ENCODE data around the gene SMPDL3B. TPM values are rescaled to one million over a fixed set of nuclear protein-coding genes. Genes with fewer than 3 reads are reported as not detected.

Gene SMPDL3B
- total RNA-seq, 1 donor from 2014 or later = not detected

GRCh38 chr1:27961646-27962221 lies 26.9 kb downstream of the SMPDL3B start:
- TF ChIP-seq, protein P1, sequence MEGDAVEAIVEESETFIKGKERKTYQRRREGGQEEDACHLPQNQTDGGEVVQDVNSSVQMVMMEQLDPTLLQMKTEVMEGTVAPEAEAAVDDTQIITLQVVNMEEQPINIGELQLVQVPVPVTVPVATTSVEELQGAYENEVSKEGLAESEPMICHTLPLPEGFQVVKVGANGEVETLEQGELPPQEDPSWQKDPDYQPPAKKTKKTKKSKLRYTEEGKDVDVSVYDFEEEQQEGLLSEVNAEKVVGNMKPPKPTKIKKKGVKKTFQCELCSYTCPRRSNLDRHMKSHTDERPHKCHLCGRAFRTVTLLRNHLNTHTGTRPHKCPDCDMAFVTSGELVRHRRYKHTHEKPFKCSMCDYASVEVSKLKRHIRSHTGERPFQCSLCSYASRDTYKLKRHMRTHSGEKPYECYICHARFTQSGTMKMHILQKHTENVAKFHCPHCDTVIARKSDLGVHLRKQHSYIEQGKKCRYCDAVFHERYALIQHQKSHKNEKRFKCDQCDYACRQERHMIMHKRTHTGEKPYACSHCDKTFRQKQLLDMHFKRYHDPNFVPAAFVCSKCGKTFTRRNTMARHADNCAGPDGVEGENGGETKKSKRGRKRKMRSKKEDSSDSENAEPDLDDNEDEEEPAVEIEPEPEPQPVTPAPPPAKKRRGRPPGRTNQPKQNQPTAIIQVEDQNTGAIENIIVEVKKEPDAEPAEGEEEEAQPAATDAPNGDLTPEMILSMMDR (IDR thresholded peaks at IDR 0.05) = no peak
- Mint-ChIP-seq H3K36me3 (ENCODE audit: unreplicated experiment) (peaks cover 5% of the 10 kb centered on the region), H3K27me3 (ENCODE audit: unreplicated experiment) (peaks cover 2% of the 10 kb centered on the region), H3K9me3 (ENCODE audit: unreplicated experiment) (no peaks in the 10 kb centered on the region), H3K4me1 (ENCODE audit: unreplicated experiment) (peaks cover 20% of the 10 kb centered on the region), H3K27ac (ENCODE audit: unreplicated experiment) (peak overlapping the region; percentile 67), H3K4me3 (ENCODE audit: unreplicated experiment) (peak overlapping the region; percentile 32)
- DNase-seq (ENCODE audit: extremely low spot score, unreplicated experiment) = no peak

GRCh38 chr1:27963393-27963792 lies 28.6 kb downstream of the SMPDL3B start:
- TF ChIP-seq, protein P1 (IDR thresholded peaks at IDR 0.05) = no peak
- DNase-seq (ENCODE audit: extremely low spot score, unreplicated experiment) = no peak
- Mint-ChIP-seq H3K27ac (ENCODE audit: unreplicated experiment) (no peak overlapping the region), H3K4me3 (ENCODE audit: unreplicated experiment) (no peak overlapping the region), H3K27me3 (ENCODE audit: unreplicated experiment) (no peaks in the 10 kb centered on the region), H3K9me3 (ENCODE audit: unreplicated experiment) (no peaks in the 10 kb centered on the region), H3K36me3 (ENCODE audit: unreplicated experiment) (peaks cover 14% of the 10 kb centered on the region), H3K4me1 (ENCODE audit: unreplicated experiment) (peaks cover 20% of the 10 kb centered on the region)

DNA sequence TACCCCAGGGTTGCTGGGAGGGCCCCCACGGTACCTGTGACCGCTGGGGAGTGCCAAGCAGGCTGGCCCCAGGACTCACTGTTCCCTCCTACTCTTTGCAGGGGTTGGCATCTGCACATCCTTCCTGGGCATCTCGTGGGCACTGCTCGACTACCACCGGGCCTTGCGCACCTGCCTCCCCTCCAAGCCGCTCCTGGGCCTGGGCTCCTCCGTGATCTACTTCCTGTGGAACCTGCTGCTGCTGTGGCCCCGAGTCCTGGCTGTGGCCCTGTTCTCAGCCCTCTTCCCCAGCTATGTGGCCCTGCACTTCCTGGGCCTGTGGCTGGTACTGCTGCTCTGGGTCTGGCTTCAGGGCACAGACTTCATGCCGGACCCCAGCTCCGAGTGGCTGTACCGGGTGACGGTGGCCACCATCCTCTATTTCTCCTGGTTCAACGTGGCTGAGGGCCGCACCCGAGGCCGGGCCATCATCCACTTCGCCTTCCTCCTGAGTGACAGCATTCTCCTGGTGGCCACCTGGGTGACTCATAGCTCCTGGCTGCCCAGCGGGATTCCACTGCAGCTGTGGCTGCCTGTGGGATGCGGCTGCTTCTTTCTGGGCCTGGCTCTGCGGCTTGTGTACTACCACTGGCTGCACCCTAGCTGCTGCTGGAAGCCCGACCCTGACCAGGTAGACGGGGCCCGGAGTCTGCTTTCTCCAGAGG lies 31.8 kb downstream of the SMPDL3B start:
- TF ChIP-seq, protein P1 (IDR thresholded peaks at IDR 0.05) = no peak
- peaks cover 16% of the 10 kb centered on the region for H3K36me3 Mint-ChIP-seq (ENCODE audit: unreplicated experiment)
- no peak for DNase-seq (ENCODE audit: extremely low spot score, unreplicated experiment)
- H3K9me3 Mint-ChIP-seq (ENCODE audit: unreplicated experiment) = no peaks in the 10 kb centered on the region
- H3K4me1 Mint-ChIP-seq (ENCODE audit: unreplicated experiment) = peaks cover 10% of the 10 kb centered on the region
- no peaks in the 10 kb centered on the region for H3K27me3 Mint-ChIP-seq (ENCODE audit: unreplicated experiment)
- H3K4me3 Mint-ChIP-seq (ENCODE audit: unreplicated experiment) = no peak overlapping the region
- H3K27ac Mint-ChIP-seq (ENCODE audit: unreplicated experiment) = no peak overlapping the region

- Mint-ChIP-seq H3K36me3 (ENCODE audit: unreplicated experiment) (peaks cover 16% of the 10 kb centered on the region), H3K4me1 (ENCODE audit: unreplicated experiment) (peaks cover 9% of the 10 kb centered on the region), H3K27ac (ENCODE audit: unreplicated experiment) (no peak overlapping the region), H3K27me3 (ENCODE audit: unreplicated experiment) (no peaks in the 10 kb centered on the region), H3K9me3 (ENCODE audit: unreplicated experiment) (no peaks in the 10 kb centered on the region), H3K4me3 (ENCODE audit: unreplicated experiment) (no peak overlapping the region)
- TF ChIP-seq, protein P1 (IDR thresholded peaks at IDR 0.05) = no peak
- no peak for DNase-seq (ENCODE audit: extremely low spot score, unreplicated experiment)
Measured at GRCh38 chr1:27967106-27967883, 32.5 kb downstream of the SMPDL3B start.
